C4-2B (cell line): Measurements from ENCODE around the gene SGCE.

Experiments
- ZFX ChIP-seq: fragments of 450-650 bp; IDR thresholded peaks from 2 replicates; pipeline ENCODE4 v1.6.1; 2017
- TF ChIP-seq, protein P1 (sequence below): fragments of 450-650 bp; conservative IDR thresholded peaks from 2 replicates; pipeline ENCODE4 v1.5.1; 2017; ENCODE audit warnings: mild to moderate bottlenecking

DNA sequence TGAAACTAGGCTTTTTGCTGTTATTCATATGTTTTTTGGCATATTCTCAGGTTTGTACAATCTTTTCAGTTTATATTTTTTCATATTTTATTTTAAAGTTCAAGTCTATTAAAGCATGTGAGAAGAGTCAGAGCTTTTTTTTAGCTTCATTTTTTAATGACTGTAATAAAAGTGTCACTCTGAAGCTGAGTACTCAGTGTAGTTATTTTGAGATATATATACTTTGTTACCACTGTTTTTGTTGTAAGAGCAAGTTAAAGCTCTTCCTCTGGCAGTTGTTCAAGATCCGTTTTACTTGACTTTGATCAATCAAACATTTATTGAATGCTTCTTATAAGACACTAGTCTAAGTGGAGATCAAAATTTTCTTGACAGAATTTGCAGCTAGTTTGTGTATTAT, 108.8 kb downstream of the SGCE start:
- TF ChIP-seq, protein P1, sequence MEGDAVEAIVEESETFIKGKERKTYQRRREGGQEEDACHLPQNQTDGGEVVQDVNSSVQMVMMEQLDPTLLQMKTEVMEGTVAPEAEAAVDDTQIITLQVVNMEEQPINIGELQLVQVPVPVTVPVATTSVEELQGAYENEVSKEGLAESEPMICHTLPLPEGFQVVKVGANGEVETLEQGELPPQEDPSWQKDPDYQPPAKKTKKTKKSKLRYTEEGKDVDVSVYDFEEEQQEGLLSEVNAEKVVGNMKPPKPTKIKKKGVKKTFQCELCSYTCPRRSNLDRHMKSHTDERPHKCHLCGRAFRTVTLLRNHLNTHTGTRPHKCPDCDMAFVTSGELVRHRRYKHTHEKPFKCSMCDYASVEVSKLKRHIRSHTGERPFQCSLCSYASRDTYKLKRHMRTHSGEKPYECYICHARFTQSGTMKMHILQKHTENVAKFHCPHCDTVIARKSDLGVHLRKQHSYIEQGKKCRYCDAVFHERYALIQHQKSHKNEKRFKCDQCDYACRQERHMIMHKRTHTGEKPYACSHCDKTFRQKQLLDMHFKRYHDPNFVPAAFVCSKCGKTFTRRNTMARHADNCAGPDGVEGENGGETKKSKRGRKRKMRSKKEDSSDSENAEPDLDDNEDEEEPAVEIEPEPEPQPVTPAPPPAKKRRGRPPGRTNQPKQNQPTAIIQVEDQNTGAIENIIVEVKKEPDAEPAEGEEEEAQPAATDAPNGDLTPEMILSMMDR = no peak
- no peak for TF ChIP-seq ZFX
